Breast epithelium (tissue), 4 donors: ENCODE results near the gene ATN1. TPM values are rescaled to one million over a fixed set of nuclear protein-coding genes. Genes with fewer than 3 reads are reported as not detected.

Source experiments
- DNase-seq, 2 donors: peaks; one replicate each; pipeline ENCODE4 v3.0.0-alpha.2; 2019; ENCODE audit warnings: low spot score in 2 of 2
- H3K27ac ChIP-seq, 2 donors: fragments of 200-600 bp; sonication (generic) in 1 of 2; one replicate each; pipeline ENCODE4 v1.5.1; 2016 to 2019; ENCODE audit warnings: mild to moderate bottlenecking in 1 of 2
- H3K27me3 ChIP-seq, 2 donors: fragments of 200-600 bp; sonication (generic) in 1 of 2; one replicate each; pipeline versions ENCODE4 v1.5.1 to v1.6.0; 2017 to 2019; ENCODE audit warnings: control low read depth in 1 of 2, mild to moderate bottlenecking in 1 of 2
- H3K36me3 ChIP-seq: fragments of 200-600 bp; one replicate; pipeline ENCODE4 v1.5.1; 2019
- H3K4me1 ChIP-seq, 2 donors: fragments of 200-600 bp; sonication (generic); one replicate each; pipeline ENCODE4 v1.5.1; 2016 to 2019; ENCODE audit warnings: control low read depth in 1 of 2
- H3K4me3 ChIP-seq, 3 donors: fragments of 200-600 bp; sonication (generic); 1 replicate in 2 of 3; 2 replicates in 1 of 3; pipeline ENCODE4 v1.5.1; 2016 to 2019; ENCODE audit warnings: mild to moderate bottlenecking in 3 of 3, moderate library complexity in 2 of 3
- H3K9me3 ChIP-seq, 2 donors: fragments of 200-600 bp; sonication (generic) in 1 of 2; one replicate each; pipeline ENCODE4 v1.5.1; 2016 to 2019; ENCODE audit warnings: control low read depth in 1 of 2
- CTCF ChIP-seq, 3 donors: fragments of 450-650 bp; IDR thresholded peaks; one replicate each; pipeline ENCODE4 v1.5.1; 2016 to 2017; ENCODE audit warnings: antibody characterized with exemption in 3 of 3, mild to moderate bottlenecking in 3 of 3, moderate library complexity in 3 of 3
- POLR2A ChIP-seq: fragments of 450-650 bp; IDR thresholded peaks from one replicate; pipeline ENCODE4 v1.6.1; 2016; ENCODE audit warnings: antibody characterized with exemption, mild to moderate bottlenecking, moderate library complexity
- POLR2AphosphoS5 ChIP-seq, 3 donors: sonication (generic); formaldehyde crosslinking; IDR thresholded peaks; one replicate each; pipeline ENCODE4 v1.6.1; 2017; ENCODE audit warnings: antibody characterized with exemption in 3 of 3
- intact Hi-C: fragments of 100-400 bp; cut with DNase I; formaldehyde crosslinking; loops from one replicate; pipeline ENCODE4 v1.15.1; 2023; ENCODE audit warnings: low total_unique reads
- total RNA-seq, 3 donors: library from RNA; depleted of rRNA; stranded (reverse); fragments of >200 nt; gene quantifications; one replicate each; pipeline ENCODE4 v1.1.0, GENCODE V29; 2016

Gene ATN1
- total RNA-seq, 3 donors from 2014 or later = 57.9 to 96.4 (median 59.7) TPM

DNA sequence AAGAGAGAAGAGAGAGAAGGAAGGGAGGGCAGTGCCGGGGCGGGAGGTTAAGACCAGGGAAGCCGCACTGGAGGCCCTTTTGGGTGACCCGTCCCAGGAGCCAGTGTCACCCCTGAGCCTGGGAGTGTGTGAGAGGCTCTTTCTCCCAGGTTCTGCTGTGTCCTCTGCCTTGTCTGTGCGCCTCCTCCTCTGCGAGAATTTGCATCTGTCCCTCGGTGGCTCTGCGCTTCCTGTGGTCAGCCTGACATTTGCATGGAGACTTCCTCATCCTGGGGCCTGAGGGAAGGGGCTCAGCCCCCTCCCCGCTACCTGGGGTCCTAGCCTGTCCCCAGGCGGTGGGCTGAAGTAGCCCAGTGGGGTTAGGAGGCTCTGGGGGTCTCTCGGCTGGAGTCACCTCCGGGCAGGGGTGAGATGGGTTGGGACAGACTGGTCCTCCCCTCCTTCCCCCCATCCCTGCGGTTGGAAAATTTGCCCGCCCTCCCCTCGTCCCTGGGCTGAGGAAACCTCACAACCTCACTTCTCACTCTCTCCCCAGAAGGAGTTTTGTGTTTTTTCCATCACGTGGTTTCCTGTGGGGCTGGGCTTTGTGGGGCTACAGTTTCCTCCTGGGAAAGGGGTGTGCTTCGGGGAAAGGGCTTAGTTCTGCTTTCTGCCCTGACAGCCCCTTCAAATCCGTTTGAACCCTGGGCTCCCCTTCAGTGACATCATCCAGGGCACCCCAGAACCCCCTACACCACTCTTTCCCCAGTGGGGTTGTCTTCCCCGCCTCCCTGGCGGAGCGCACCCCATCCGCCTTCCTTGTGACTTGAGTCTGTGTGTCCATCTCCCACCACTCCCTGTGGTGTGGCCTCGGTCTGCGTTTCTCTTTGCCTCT lies 25.9 kb downstream of the ATN1 start:
- Histone ChIP-seq H3K27ac (peak overlapping the region in 1 of 2 donors; percentile 61), H3K27me3 (no peaks in the 10 kb centered on the region), H3K4me3 (peak overlapping the region; percentile 39 to 51 (median 48)), H3K36me3 (no peaks in the 10 kb centered on the region), H3K4me1 (no peaks in the 10 kb centered on the region), H3K9me3 (no peaks in the 10 kb centered on the region)
- intact Hi-C loops = no loop called here
- DNase-seq = no peak
- TF ChIP-seq POLR2AphosphoS5 (IDR thresholded peaks at IDR 0.05) = peak in 1 of 3 donors; percentile 12
- no peak for TF ChIP-seq POLR2A

DNA sequence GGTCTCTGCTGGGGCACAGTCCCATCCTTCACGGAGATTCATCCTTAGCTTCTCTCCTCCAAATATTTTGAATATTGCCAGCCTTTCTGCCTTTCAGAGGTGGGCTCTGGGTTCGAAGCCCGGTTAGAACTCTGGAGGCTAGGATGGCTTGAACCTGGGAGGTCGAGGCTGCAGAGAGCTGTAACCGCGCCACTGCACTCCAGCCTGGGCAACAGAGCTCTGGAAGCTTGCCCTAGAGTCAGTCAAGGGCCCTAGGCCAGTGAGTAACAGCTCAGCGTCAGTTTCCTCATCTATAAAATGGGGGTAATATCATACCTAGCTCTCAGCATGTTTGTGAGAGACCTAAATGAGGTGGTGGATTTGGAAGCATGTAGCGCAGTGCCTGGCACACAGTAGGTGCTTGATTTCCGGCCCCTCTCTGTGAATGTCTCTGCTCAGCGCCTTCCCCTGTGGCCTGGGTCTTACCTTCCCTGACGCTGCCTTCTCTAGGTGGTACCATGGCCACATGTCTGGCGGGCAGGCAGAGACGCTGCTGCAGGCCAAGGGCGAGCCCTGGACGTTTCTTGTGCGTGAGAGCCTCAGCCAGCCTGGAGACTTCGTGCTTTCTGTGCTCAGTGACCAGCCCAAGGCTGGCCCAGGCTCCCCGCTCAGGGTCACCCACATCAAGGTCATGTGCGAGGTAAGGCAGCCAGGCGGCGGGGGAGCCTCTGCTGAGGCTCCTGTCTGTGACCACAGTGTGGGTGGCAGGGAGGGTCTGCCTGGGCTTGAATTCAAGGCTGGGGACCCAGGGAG lies 26.8 kb downstream of the ATN1 start:
- no peak overlapping the region for H3K4me3 ChIP-seq
- DNase-seq = no peak
- intact Hi-C loops = no loop called here
- no peak for TF ChIP-seq CTCF (IDR thresholded peaks at IDR 0.05)
- TF ChIP-seq POLR2A = no peak
- no peak for TF ChIP-seq POLR2AphosphoS5 (IDR thresholded peaks at IDR 0.05)
- no peaks in the 10 kb centered on the region for H3K4me1 ChIP-seq
- no peaks in the 10 kb centered on the region for H3K27me3 ChIP-seq
- H3K36me3 ChIP-seq = no peaks in the 10 kb centered on the region
- H3K9me3 ChIP-seq = no peaks in the 10 kb centered on the region
- no peak overlapping the region for H3K27ac ChIP-seq

DNA sequence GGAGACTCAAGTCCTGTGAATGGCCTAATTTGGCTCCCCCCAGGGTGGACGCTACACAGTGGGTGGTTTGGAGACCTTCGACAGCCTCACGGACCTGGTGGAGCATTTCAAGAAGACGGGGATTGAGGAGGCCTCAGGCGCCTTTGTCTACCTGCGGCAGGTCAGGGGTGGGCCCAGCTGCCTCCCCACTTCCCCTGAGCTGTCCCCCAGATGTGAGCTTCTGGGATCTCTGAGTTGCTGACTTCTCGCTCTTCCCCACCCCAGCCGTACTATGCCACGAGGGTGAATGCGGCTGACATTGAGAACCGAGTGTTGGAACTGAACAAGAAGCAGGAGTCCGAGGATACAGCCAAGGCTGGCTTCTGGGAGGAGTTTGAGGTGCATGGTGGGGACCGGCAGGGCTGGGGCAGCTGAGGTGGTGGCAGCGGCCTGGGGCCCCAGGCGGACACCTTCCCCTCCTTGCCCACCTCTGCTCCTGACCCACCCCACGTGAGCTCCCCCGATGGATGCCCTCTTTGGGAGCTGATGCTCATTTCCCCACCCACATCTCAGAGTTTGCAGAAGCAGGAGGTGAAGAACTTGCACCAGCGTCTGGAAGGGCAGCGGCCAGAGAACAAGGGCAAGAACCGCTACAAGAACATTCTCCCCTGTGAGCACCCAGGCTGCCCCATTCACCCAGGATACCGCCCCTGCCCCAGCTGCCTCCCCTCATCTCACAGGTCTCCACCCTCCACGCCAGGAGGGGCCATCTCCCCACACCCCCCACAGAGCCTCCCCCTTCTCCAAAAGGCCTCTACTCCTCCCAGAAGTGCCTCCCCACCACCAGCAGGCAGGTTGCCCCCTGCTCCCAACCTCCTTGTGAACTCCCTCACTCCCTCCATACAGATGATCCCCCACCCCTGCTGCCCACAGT lies 27.6 kb downstream of the ATN1 start:
- H3K27ac ChIP-seq = no peak overlapping the region
- TF ChIP-seq POLR2A (no peak), POLR2AphosphoS5 (IDR thresholded peaks at IDR 0.05) (no peak), CTCF (IDR thresholded peaks at IDR 0.05) (no peak)
- no peaks in the 10 kb centered on the region for H3K27me3 ChIP-seq
- intact Hi-C loops = no loop called here
- no peaks in the 10 kb centered on the region for H3K9me3 ChIP-seq
- no peak for DNase-seq
- no peaks in the 10 kb centered on the region for H3K36me3 ChIP-seq
- H3K4me3 ChIP-seq = no peak overlapping the region
- no peaks in the 10 kb centered on the region for H3K4me1 ChIP-seq

DNA sequence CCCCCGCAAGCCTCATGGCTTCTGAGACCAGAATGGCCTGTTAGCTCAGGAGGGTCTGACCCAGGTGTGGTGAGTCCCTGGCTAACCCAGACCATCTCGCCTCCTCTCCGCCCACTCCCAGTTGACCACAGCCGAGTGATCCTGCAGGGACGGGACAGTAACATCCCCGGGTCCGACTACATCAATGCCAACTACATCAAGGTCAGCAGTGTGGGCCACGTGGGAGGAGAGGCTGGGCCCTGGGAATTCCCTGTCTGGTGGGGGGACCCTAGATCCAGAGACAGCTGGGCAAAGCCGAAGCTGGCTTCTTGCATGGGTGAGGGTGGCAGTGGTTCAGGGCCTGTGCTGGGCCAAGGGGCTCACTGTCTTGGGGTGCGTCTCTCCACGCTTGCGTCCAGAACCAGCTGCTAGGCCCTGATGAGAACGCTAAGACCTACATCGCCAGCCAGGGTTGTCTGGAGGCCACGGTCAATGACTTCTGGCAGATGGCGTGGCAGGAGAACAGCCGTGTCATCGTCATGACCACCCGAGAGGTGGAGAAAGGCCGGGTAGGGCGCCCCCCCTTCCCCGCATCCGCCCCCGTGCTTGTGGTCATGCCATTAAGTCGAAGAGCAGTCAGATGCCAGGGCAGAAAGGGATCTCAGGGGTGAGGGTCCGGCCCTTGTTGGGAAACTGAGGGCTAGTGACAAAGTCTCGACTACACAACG lies 28.4 kb downstream of the ATN1 start:
- intact Hi-C loops = no loop called here
- TF ChIP-seq POLR2AphosphoS5 (IDR thresholded peaks at IDR 0.05) (no peak), POLR2A (no peak), CTCF (IDR thresholded peaks at IDR 0.05) (no peak)
- H3K4me1 ChIP-seq = no peaks in the 10 kb centered on the region
- no peak for DNase-seq
- H3K27me3 ChIP-seq = no peaks in the 10 kb centered on the region
- H3K27ac ChIP-seq = no peak overlapping the region
- H3K4me3 ChIP-seq = no peak overlapping the region
- H3K9me3 ChIP-seq = no peaks in the 10 kb centered on the region
- H3K36me3 ChIP-seq = no peaks in the 10 kb centered on the region
